ENCODE data around the gene TMEM151B. TPM values are rescaled to one million over a fixed set of nuclear protein-coding genes. Genes with fewer than 3 reads are reported as not detected.
"Not testable (repeated sequence)": the region's sequence is repeated elsewhere in the genome, so short reads cannot be mapped to it uniquely, and the experiment has no call there.

TMEM151B gene
- total RNA-seq, 3 donors from 2014 or later (not counting 1 experiment from before 2014, with no cell fraction given), result not detected

- H3K27me3 Mint-ChIP-seq (ENCODE audit: low read depth in 2 of 2), result peaks cover 29 to 31% of the 10 kb centered on the region in 2 donors
- ATAC-seq (no peak), DNase-seq (no peak)
- 82% methylated on average over 11 of the region's 12 CpGs for WGBS (ENCODE audit: insufficient coverage)
- peaks cover 11% of the 10 kb centered on the region for H3K4me1 ChIP-seq (ENCODE audit: control insufficient read depth, insufficient read depth, low read length)
- H3K27me3 ChIP-seq (ENCODE audit: control insufficient read depth, insufficient read depth, low read length), result no peaks in the 10 kb centered on the region
- no peaks in the 10 kb centered on the region for H3K9me3 ChIP-seq (ENCODE audit: control insufficient read depth, insufficient read depth, low read length)
- no peaks in the 10 kb centered on the region for H3K36me3 Mint-ChIP-seq
- no peak overlapping the region for H3K27ac ChIP-seq (ENCODE audit: low read length)
- H3K27ac Mint-ChIP-seq, result no peak overlapping the region
- peaks cover 18 to 23% of the 10 kb centered on the region in 2 donors for H3K4me1 Mint-ChIP-seq
- intact Hi-C loops (cut with micrococcal nuclease), result no loop called here
- H3K9me3 Mint-ChIP-seq, result no peaks in the 10 kb centered on the region
- H3K4me3 ChIP-seq (ENCODE audit: low read length), result no peak overlapping the region
- H3K4me3 Mint-ChIP-seq, result no peak overlapping the region
- no peak for TF ChIP-seq CTCF (IDR thresholded peaks at IDR 0.05)
- no peaks in the 10 kb centered on the region for H3K36me3 ChIP-seq (ENCODE audit: control insufficient read depth, insufficient read depth, low read length)
These were observed 46.2 kb downstream of the TMEM151B start for GRCh38 chr6:44316481-44316880.

- H3K27me3 Mint-ChIP-seq (ENCODE audit: low read depth in 2 of 2), result peaks cover 29 to 31% of the 10 kb centered on the region in 2 donors
- H3K27ac ChIP-seq (ENCODE audit: low read length); H3K4me3 ChIP-seq (ENCODE audit: low read length); intact Hi-C loops (cut with micrococcal nuclease); H3K36me3 ChIP-seq (ENCODE audit: control insufficient read depth, insufficient read depth, low read length); H3K36me3 Mint-ChIP-seq; ATAC-seq; H3K27ac Mint-ChIP-seq; DNase-seq; H3K27me3 ChIP-seq (ENCODE audit: control insufficient read depth, insufficient read depth, low read length); H3K4me1 ChIP-seq (ENCODE audit: control insufficient read depth, insufficient read depth, low read length); H3K9me3 ChIP-seq (ENCODE audit: control insufficient read depth, insufficient read depth, low read length); H3K4me3 Mint-ChIP-seq; H3K9me3 Mint-ChIP-seq: not testable (repeated sequence)
- peaks cover 15 to 16% of the 10 kb centered on the region in 2 donors for H3K4me1 Mint-ChIP-seq
- 82% methylated on average over 7 of the region's 9 CpGs for WGBS (ENCODE audit: insufficient coverage)
These were observed 46.9 kb downstream of the TMEM151B start for GRCh38 chr6:44317136-44317631.

- Mint-ChIP-seq H3K4me3 (no peak overlapping the region), H3K9me3 (no peaks in the 10 kb centered on the region), H3K27me3 (ENCODE audit: low read depth in 2 of 2) (peaks cover 28 to 29% of the 10 kb centered on the region in 2 donors), H3K36me3 (no peaks in the 10 kb centered on the region), H3K4me1 (no peaks in the 10 kb centered on the region), H3K27ac (no peak overlapping the region)
- Histone ChIP-seq H3K9me3 (ENCODE audit: control insufficient read depth, insufficient read depth, low read length) (no peaks in the 10 kb centered on the region), H3K27ac (ENCODE audit: low read length) (no peak overlapping the region), H3K4me3 (ENCODE audit: low read length) (no peak overlapping the region), H3K27me3 (ENCODE audit: control insufficient read depth, insufficient read depth, low read length) (no peaks in the 10 kb centered on the region), H3K4me1 (ENCODE audit: control insufficient read depth, insufficient read depth, low read length) (no peaks in the 10 kb centered on the region), H3K36me3 (ENCODE audit: control insufficient read depth, insufficient read depth, low read length) (no peaks in the 10 kb centered on the region)
- no peak for ATAC-seq
- intact Hi-C loops (cut with micrococcal nuclease), result no loop called here
- DNase-seq, result no peak
- no peak for TF ChIP-seq CTCF (IDR thresholded peaks at IDR 0.05)
- 97% methylated on average over 3 of the region's 3 CpGs for WGBS (ENCODE audit: insufficient coverage)
These were observed 51.0 kb downstream of the TMEM151B start for GRCh38 chr6:44321210-44321609.

GRCh38 chr6:44327096-44327495, 56.8 kb downstream of the TMEM151B start:
- H3K4me3 Mint-ChIP-seq, result no peak overlapping the region
- H3K9me3 Mint-ChIP-seq, result no peaks in the 10 kb centered on the region
- ATAC-seq, result no peak
- Histone ChIP-seq H3K27ac (ENCODE audit: low read length) (no peak overlapping the region), H3K9me3 (ENCODE audit: control insufficient read depth, insufficient read depth, low read length) (no peaks in the 10 kb centered on the region), H3K36me3 (ENCODE audit: control insufficient read depth, insufficient read depth, low read length) (no peaks in the 10 kb centered on the region), H3K27me3 (ENCODE audit: control insufficient read depth, insufficient read depth, low read length) (no peaks in the 10 kb centered on the region), H3K4me3 (ENCODE audit: low read length) (no peak overlapping the region), H3K4me1 (ENCODE audit: control insufficient read depth, insufficient read depth, low read length) (no peaks in the 10 kb centered on the region)
- H3K36me3 Mint-ChIP-seq, result no peaks in the 10 kb centered on the region
- H3K27ac Mint-ChIP-seq, result no peak overlapping the region
- no peak for TF ChIP-seq CTCF (IDR thresholded peaks at IDR 0.05)
- DNase-seq, result no peak
- peaks cover 17 to 32% of the 10 kb centered on the region in 2 donors for H3K27me3 Mint-ChIP-seq (ENCODE audit: low read depth in 2 of 2)
- intact Hi-C loops (cut with micrococcal nuclease), result no loop called here
- H3K4me1 Mint-ChIP-seq, result no peaks in the 10 kb centered on the region

All from natural killer cell (primary cell).